Superior temporal gyrus (tissue), 1 donor: ENCODE results near the gene PLEKHA6.

ENCODE experiments used
- DNase-seq: peaks from one replicate; pipeline ENCODE4 v3.0.0-alpha.2; 2016; ENCODE audit errors: extremely low spot score

The PLEKHA6 gene

GRCh38 chr1:204380293-204380831, 20.6 kb upstream of the PLEKHA6 start:
- no peak for DNase-seq

GRCh38 chr1:204377800-204378668, 18.3 kb upstream of the PLEKHA6 start:
- DNase-seq: no peak

GRCh38 chr1:204376919-204377799, 17.4 kb upstream of the PLEKHA6 start:
- DNase-seq: no peak

- no peak for DNase-seq
These were observed 16.7 kb upstream of the PLEKHA6 start for GRCh38 chr1:204376465-204376864.

DNA sequence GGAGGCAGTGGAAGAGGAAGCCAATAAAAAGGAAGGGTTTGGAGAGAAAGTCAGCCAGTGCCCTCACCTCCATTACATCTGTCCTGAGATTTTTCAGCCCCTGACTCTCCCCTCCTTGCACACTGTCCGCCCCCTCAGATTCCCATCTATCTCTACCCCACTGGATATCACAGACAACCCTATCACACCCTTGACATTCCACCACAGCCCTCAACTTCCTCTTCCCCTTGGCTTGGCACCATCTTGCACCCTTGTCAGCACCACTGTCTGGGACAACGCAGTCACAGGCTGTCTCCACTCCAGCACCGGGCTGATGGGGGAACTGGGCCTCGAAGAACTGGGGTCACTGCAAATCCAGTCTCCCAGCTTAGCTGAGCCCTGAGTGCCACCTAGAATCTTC, 14.2 kb upstream of the PLEKHA6 start:
- DNase-seq: no peak

GRCh38 chr1:204370176-204370575, 10.4 kb upstream of the PLEKHA6 start:
- peak; percentile 62 for DNase-seq

GRCh38 chr1:204368996-204369726, 9.4 kb upstream of the PLEKHA6 start:
- peak; percentile 80 for DNase-seq

GRCh38 chr1:204367956-204368355, 8.2 kb upstream of the PLEKHA6 start:
- no peak for DNase-seq

GRCh38 chr1:204367193-204367858, 7.6 kb upstream of the PLEKHA6 start:
- no peak for DNase-seq

DNA sequence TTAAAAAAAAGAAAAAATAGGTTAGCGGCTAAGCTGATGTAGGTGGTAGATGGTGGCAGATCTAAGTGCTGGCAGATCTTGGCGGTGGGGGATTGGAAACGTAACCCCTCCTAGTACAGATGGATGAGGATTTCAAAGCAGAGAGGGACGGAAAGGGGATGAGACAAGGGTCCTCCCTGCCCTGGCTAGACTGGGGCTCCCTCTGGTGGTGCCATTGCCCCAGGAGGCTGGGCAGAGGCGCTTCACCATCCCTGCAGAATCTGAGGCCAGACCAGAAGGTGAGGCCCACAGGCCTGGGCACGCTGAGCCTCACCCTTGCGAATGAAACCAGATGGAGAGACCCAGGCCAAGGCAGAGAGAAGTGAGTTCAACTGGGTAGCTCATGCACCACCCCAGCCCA, 7.0 kb upstream of the PLEKHA6 start:
- DNase-seq: no peak

DNA sequence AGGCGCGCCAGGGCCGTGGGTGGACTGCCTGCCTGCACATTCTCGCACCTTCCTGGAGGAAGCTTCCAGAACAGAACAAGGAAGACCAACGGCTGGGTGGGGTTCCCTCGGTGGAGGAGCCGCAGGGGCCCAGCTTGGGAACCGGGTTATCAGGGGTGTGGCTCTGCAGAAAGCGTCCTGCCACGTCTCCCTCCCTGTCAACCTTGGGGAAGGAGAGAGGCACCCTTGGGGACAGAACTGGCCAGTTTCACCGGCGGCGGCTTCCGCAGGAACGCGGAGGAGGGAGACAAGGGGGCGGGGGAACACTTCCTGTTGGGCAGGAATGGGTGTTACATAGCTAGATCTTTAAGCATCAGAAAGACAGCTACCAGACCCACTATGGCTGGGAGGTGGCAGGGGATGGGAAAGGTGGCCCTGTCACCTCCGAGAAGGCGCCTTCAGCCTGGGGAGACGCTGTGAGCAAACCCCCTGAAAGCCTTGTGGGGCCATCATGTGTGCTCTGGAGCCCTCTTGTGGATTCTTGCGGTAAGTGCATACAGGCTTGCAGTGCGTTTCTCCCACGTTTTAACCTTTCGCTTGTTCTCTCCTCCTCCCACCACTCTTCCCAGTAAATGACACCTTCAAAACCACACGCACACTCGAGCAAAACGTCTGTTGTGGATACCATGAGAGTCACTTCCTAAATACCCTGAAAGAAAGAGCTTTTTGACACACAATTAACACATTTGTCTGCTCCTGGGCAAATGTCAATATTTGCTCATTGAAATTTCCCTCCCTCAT, 3.8 kb upstream of the PLEKHA6 start:
- DNase-seq: peak; percentile 94

DNA sequence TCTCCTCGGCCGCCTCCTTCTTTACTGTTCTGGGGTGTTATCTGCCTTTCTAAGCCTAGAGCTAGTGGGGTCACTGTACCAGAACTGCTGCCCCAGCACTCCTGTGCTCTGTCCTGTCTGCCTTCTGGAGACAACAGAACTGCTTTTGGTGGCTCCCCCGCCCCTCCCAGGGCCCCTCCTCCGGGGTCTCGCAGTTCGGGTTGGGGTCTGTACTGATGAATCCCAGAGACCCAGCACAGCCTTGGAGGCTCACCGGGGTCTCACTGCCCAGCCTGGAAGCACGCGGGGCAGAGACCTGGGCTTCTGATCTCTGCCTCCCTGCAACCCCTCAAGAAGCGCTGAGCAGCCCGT, 3.2 kb upstream of the PLEKHA6 start:
- DNase-seq: no peak

- no peak for DNase-seq
These were observed 2.1 kb upstream of the PLEKHA6 start for GRCh38 chr1:204361781-204362180.

- no peak for DNase-seq
These were observed 1.6 kb upstream of the PLEKHA6 start for GRCh38 chr1:204361341-204361771.

- no peak for DNase-seq
These were observed 585 bp upstream of the PLEKHA6 start for GRCh38 chr1:204360314-204360713.

DNA sequence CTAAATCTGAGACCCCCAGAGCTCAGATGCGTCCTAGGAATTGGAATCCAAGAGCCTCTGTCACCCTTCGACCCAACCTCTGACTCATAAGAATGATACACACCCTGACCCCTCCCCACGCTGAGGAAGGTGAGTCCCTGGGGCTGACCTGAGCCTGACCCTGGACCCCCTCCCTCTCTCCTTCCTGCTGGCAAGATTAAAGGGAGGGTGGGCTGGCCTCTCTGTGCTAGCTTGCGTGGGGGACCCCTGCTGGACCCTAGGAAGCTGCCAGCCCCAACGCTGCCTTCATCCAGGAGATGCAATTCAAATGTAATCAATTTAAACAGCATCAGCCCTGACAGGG, 627 bp downstream of the PLEKHA6 start:
- DNase-seq: no peak

DNA sequence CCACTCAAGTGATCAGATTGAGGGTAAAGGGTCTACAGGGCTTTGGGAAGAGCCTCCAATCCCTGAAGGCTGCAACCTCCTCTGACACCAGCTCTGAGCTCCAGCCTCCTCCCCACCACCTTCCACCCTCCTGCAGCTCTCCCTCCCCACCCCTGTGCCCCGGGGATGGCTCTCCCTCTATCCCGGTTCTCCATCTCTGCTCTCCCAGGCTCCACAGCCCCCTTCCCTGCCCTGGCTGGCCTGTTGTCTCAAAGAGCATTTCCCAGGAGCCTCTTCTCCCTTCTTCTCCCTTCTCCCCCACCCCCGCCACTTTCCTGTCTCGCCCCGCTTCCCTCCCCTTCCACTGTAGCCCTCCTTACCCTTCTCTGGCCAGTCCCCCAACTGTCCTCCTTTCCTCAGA, 1.1 kb downstream of the PLEKHA6 start:
- DNase-seq: no peak

GRCh38 chr1:204357551-204358490, 1.9 kb downstream of the PLEKHA6 start:
- DNase-seq: peak; percentile 68

GRCh38 chr1:204356997-204357396, 2.7 kb downstream of the PLEKHA6 start:
- DNase-seq: no peak
